ENCODE results near the gene CRK.
"Not testable (repeated sequence)": the region's sequence is repeated elsewhere in the genome, so short reads cannot be mapped to it uniquely, and the experiment has no call there.

CRK gene

GRCh38 chr17:1421470-1421869 lies 34.6 kb downstream of the CRK start:
- no peaks in the 10 kb centered on the region for H3K4me1 ChIP-seq (ENCODE audit: control insufficient read depth, insufficient read depth, low read length)

DNA sequence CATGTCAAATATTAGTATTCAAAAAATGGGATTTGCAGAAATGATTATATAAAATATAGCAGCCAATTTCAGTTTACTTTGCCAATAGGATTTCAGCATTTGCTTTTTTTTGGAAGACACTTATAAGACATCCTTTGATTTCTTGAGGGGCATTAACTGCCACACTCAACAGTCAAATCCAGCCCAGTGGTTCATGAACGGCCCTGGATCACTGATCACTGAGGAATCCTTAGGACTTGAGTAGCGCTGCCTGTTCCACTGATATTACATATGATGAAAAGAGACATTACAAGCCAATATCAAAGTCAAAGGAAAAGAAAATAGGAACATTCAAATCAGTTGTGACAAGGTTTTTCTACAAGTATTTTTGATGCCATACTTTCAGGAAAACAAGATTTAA lies 35.1 kb downstream of the CRK start:
- no peak overlapping the region for H3K4me3 ChIP-seq (ENCODE audit: low read length in 2 of 2)
- H3K4me1 ChIP-seq (ENCODE audit: control insufficient read depth, insufficient read depth, low read length), result no peaks in the 10 kb centered on the region
- H3K27ac ChIP-seq (ENCODE audit: low read length), result no peak overlapping the region
- H3K27me3 ChIP-seq (ENCODE audit: control insufficient read depth in 1 of 2, insufficient read depth in 2 of 2, low read length in 2 of 2), result no peaks in the 10 kb centered on the region
- H3K9me3 ChIP-seq (ENCODE audit: control insufficient read depth in 2 of 2, low read length in 2 of 2), result no peaks in the 10 kb centered on the region
- no peak overlapping the region for H3K9ac ChIP-seq (ENCODE audit: low read length in 2 of 2)
- peaks cover 17 to 24% of the 10 kb centered on the region in 2 donors for H3K36me3 ChIP-seq (ENCODE audit: control insufficient read depth in 2 of 2, insufficient read depth in 2 of 2, low read length in 2 of 2)

More at GRCh38 chr17:1421470-1421869, 34.6 kb downstream of the CRK start:
- H3K36me3 ChIP-seq (ENCODE audit: control insufficient read depth in 2 of 2, insufficient read depth in 2 of 2, low read length in 2 of 2), result peaks cover 17 to 25% of the 10 kb centered on the region in 2 donors
- H3K27me3 ChIP-seq (ENCODE audit: control insufficient read depth in 1 of 2, insufficient read depth in 2 of 2, low read length in 2 of 2), result no peaks in the 10 kb centered on the region
- H3K9ac ChIP-seq (ENCODE audit: low read length in 2 of 2), result no peak overlapping the region
- H3K27ac ChIP-seq (ENCODE audit: low read length), result no peak overlapping the region
- H3K4me3 ChIP-seq (ENCODE audit: low read length in 2 of 2), result no peak overlapping the region
- no peaks in the 10 kb centered on the region for H3K9me3 ChIP-seq (ENCODE audit: control insufficient read depth in 2 of 2, low read length in 2 of 2)

DNA sequence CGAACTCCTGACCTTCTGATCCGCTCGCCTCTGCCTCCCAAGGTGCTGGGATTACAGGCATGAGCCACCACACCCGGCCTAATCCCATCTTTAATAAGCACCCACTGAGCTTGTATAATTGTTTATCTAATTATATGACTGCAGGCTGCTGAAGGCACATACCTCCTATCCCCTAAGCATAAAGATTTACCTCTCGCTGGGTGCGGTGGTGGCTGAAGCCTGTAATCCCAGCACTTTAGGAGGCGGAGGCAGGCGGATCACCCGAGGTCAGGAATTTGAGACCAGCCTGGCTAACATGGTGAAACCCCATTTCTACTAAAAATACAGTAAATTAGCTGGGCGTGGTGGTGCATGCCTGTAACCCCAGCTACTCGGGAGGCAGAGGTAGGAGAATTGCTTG lies 35.9 kb downstream of the CRK start:
- H3K27me3 ChIP-seq (ENCODE audit: control insufficient read depth in 1 of 2, insufficient read depth in 2 of 2, low read length in 2 of 2), result no peaks in the 10 kb centered on the region
- no peaks in the 10 kb centered on the region for H3K4me1 ChIP-seq (ENCODE audit: control insufficient read depth, insufficient read depth, low read length)
- H3K9ac ChIP-seq (ENCODE audit: low read length in 2 of 2), result no peak overlapping the region
- no peak overlapping the region for H3K4me3 ChIP-seq (ENCODE audit: low read length in 2 of 2)
- no peak overlapping the region for H3K27ac ChIP-seq (ENCODE audit: low read length)
- no peaks in the 10 kb centered on the region for H3K9me3 ChIP-seq (ENCODE audit: control insufficient read depth in 2 of 2, low read length in 2 of 2)
- H3K36me3 ChIP-seq (ENCODE audit: control insufficient read depth in 2 of 2, insufficient read depth in 2 of 2, low read length in 2 of 2), result peaks cover 13 to 19% of the 10 kb centered on the region in 2 donors

DNA sequence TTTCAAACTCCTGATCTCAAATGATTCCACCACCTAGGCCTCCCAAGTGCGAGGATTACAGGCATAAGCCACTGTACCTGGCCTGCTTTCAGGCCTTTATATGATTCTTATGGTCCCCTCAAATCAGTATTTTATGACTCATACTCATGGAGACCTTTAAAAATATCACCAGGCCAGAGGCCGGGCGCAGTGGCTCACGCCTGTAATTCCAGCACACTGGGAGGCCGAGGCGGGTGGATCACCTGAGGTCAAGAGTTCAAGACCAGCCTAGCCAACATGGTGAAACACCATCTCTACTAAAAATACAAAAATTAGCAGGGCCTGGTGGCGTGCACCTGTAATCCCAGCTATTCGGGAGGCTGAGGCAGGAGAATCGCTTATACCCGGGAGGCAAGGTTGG lies 37.6 kb downstream of the CRK start:
- not testable (repeated sequence) for H3K4me3 ChIP-seq (ENCODE audit: low read length in 2 of 2); H3K9me3 ChIP-seq (ENCODE audit: control insufficient read depth in 2 of 2, low read length in 2 of 2); H3K27me3 ChIP-seq (ENCODE audit: control insufficient read depth in 1 of 2, insufficient read depth in 2 of 2, low read length in 2 of 2); H3K9ac ChIP-seq (ENCODE audit: low read length in 2 of 2); H3K4me1 ChIP-seq (ENCODE audit: control insufficient read depth, insufficient read depth, low read length); H3K27ac ChIP-seq (ENCODE audit: low read length)
- peaks cover 12 to 13% of the 10 kb centered on the region in 2 donors for H3K36me3 ChIP-seq (ENCODE audit: control insufficient read depth in 2 of 2, insufficient read depth in 2 of 2, low read length in 2 of 2)

DNA sequence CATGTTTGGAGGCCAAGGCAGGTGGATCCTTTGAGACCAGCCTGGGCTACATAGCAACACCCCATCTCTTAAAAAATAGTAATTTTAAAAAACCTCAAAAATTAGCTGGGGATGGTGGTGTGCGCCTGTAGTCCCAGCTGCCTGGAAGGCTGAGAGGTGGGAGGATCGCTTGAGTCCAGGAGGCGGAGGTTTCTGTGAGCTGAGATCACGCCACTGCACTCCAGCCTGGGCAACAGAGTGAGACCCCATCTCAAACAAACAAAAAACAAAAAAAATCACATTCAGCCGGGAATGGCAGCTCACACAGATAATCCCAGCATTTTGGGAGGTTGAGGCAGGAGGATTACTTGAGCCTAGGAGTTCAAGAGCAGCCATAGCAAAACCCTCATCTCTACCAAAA lies 39.6 kb downstream of the CRK start:
- Histone ChIP-seq H3K9me3 (ENCODE audit: control insufficient read depth in 2 of 2, low read length in 2 of 2) (no peaks in the 10 kb centered on the region), H3K9ac (ENCODE audit: low read length in 2 of 2) (no peak overlapping the region), H3K36me3 (ENCODE audit: control insufficient read depth in 2 of 2, insufficient read depth in 2 of 2, low read length in 2 of 2) (peaks cover 0 to 3% of the 10 kb centered on the region in 2 donors), H3K27me3 (ENCODE audit: control insufficient read depth in 1 of 2, insufficient read depth in 2 of 2, low read length in 2 of 2) (no peaks in the 10 kb centered on the region), H3K4me3 (ENCODE audit: low read length in 2 of 2) (no peak overlapping the region), H3K27ac (ENCODE audit: low read length) (no peak overlapping the region), H3K4me1 (ENCODE audit: control insufficient read depth, insufficient read depth, low read length) (peaks cover 8% of the 10 kb centered on the region)

DNA sequence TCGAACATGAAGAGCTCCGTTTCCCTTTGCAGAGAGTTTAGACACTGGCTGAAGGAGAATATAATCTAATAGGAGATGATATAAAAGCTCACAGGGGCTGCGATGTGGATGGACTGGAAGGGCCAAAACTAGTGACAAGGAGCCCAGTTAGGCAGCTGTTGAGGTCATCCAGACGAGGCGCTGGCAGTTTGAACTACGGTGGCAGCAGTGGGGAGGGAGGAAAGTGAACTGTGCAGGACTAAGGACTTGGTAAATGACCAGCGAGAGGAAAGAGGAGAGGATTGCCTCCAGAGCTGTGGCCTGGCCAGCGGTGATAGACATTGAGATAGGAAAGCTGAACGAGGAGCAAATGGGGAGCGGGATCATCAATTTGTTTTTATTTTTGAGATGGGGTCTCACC lies 41.4 kb downstream of the CRK start:
- no peaks in the 10 kb centered on the region for H3K9me3 ChIP-seq (ENCODE audit: control insufficient read depth in 2 of 2, low read length in 2 of 2)
- no peaks in the 10 kb centered on the region for H3K36me3 ChIP-seq (ENCODE audit: control insufficient read depth in 2 of 2, insufficient read depth in 2 of 2, low read length in 2 of 2)
- H3K27me3 ChIP-seq (ENCODE audit: control insufficient read depth in 1 of 2, insufficient read depth in 2 of 2, low read length in 2 of 2), result no peaks in the 10 kb centered on the region
- no peak overlapping the region for H3K27ac ChIP-seq (ENCODE audit: low read length)
- H3K4me3 ChIP-seq (ENCODE audit: low read length in 2 of 2), result no peak overlapping the region
- peaks cover 8% of the 10 kb centered on the region for H3K4me1 ChIP-seq (ENCODE audit: control insufficient read depth, insufficient read depth, low read length)
- no peak overlapping the region for H3K9ac ChIP-seq (ENCODE audit: low read length in 2 of 2)

DNA sequence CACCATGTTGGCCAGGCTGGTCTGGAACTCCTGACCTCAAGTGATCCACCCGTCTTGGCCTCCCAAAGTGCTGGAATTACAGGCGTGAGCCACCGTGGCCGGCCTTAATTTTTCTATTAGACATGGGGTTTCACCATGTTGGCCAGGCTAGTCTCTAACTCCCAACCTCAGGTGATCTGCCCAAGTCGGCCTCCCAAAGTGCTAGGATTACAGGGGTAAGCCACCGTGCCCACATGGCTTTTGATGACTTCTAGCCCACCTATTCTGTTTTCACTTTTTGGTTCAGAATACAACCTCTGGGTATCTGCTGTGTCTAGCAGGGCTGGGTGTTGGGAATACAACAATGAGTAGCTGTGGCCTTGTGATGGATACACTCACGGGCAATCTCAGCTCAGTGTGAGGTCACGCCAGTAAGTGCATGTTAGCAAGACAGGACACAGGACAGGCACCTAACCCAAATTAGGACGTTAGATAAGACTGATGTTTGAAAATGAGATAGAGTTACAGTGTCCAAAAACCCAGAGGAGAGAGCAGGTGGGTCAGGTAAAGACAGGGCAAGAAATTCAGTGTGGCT lies 41.9 kb downstream of the CRK start:
- Histone ChIP-seq H3K27ac (ENCODE audit: low read length) (no peak overlapping the region), H3K9ac (ENCODE audit: low read length in 2 of 2) (no peak overlapping the region), H3K36me3 (ENCODE audit: control insufficient read depth in 2 of 2, insufficient read depth in 2 of 2, low read length in 2 of 2) (no peaks in the 10 kb centered on the region), H3K27me3 (ENCODE audit: control insufficient read depth in 1 of 2, insufficient read depth in 2 of 2, low read length in 2 of 2) (no peaks in the 10 kb centered on the region), H3K9me3 (ENCODE audit: control insufficient read depth in 2 of 2, low read length in 2 of 2) (no peaks in the 10 kb centered on the region), H3K4me3 (ENCODE audit: low read length in 2 of 2) (no peak overlapping the region), H3K4me1 (ENCODE audit: control insufficient read depth, insufficient read depth, low read length) (peaks cover 8% of the 10 kb centered on the region)

DNA sequence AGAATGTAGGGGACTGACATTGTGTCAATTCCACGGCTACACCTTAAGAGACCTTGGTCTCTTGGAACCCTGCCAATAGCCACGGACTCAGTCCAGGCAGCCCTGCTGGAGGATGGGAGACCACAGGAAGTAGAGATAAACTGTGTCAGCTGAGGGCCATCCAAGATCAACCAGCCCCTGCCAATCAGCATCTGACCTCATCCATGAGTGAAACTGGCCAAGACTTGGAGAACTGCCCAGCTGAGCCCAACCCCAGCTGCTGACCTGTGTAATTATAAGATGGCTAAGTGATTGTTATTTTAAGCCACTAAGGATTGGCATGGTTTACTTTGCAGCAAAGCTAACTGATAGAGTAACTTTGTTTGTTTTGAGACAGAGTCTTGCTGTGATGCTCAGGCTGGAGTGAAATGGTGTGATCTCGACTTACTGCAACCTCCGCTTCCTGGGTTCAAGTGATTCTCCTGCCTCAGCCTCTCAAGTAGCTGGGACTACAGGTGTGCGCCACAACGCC lies 42.7 kb downstream of the CRK start:
- Histone ChIP-seq H3K27ac (ENCODE audit: low read length) (no peak overlapping the region), H3K9ac (ENCODE audit: low read length in 2 of 2) (no peak overlapping the region), H3K9me3 (ENCODE audit: control insufficient read depth in 2 of 2, low read length in 2 of 2) (no peaks in the 10 kb centered on the region), H3K4me1 (ENCODE audit: control insufficient read depth, insufficient read depth, low read length) (peaks cover 8% of the 10 kb centered on the region), H3K27me3 (ENCODE audit: control insufficient read depth in 1 of 2, insufficient read depth in 2 of 2, low read length in 2 of 2) (no peaks in the 10 kb centered on the region), H3K4me3 (ENCODE audit: low read length in 2 of 2) (no peak overlapping the region), H3K36me3 (ENCODE audit: control insufficient read depth in 2 of 2, insufficient read depth in 2 of 2, low read length in 2 of 2) (no peaks in the 10 kb centered on the region)

DNA sequence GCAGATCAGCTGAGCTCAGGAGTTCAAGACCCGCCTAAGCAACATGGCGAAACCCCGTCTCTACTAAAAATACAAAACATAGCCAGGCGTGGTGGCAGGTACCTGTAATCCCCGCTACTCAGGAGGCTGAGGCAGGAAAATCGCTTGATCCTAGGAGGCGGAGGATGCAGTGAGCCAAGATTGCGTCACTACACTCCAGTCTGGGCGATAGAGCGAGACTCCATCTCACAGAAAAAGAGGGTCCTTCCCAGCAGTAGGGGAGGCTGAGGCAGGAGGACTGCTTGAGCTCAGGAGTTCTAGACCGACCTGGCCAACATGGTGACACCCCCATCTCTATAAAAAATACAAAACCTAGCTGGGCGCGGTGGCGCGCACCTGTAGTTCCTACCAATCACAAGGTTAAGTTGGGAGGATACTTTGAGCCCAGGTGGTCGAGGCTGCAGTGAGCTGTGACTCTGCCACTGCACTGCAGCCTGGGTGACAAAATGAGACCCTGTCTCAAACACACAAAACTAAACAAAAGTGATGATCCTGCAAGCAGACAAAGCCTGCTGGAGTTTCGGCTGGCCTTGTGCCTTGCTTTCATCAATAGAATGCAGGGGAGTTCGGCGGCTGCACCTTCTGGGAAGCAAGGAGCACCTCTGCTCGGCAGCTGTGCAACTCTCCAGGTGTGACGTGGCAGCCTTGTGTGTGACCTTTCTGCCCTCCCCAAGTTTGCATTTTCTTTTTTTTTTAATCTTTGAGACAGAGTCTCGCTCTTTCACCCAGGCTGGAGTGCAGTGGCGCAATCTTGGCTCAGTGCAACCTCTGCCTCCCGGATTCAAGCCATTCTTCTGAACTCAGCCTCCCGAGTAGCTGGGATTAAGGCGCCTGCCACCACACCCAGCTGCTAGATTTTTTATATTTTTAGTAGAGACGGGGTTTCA lies 43.6 kb downstream of the CRK start:
- Histone ChIP-seq H3K9ac (ENCODE audit: low read length in 2 of 2) (no peak overlapping the region), H3K4me3 (ENCODE audit: low read length in 2 of 2) (no peak overlapping the region), H3K4me1 (ENCODE audit: control insufficient read depth, insufficient read depth, low read length) (peaks cover 8% of the 10 kb centered on the region), H3K27me3 (ENCODE audit: control insufficient read depth in 1 of 2, insufficient read depth in 2 of 2, low read length in 2 of 2) (no peaks in the 10 kb centered on the region), H3K9me3 (ENCODE audit: control insufficient read depth in 2 of 2, low read length in 2 of 2) (no peaks in the 10 kb centered on the region), H3K36me3 (ENCODE audit: control insufficient read depth in 2 of 2, insufficient read depth in 2 of 2, low read length in 2 of 2) (no peaks in the 10 kb centered on the region), H3K27ac (ENCODE audit: low read length) (no peak overlapping the region)

DNA sequence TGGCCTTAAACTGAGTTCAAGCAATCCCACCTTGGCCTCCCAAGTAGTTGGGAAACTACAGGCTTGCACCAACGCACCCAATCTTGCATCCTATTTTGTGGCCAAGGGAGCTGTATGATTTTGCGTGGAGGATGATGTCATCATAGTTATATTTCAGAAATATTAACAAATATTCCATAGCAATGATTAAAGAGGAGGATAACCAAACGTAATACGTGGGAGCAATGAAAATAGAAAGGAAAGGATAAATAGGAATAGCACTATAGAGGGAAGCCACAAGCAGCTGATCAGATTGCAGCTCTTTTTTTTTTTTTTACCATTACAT lies 53.8 kb downstream of the CRK start:
- Histone ChIP-seq H3K27me3 (ENCODE audit: control insufficient read depth in 1 of 2, insufficient read depth in 2 of 2, low read length in 2 of 2) (no peaks in the 10 kb centered on the region), H3K4me3 (ENCODE audit: low read length in 2 of 2) (no peak overlapping the region), H3K9me3 (ENCODE audit: control insufficient read depth in 2 of 2, low read length in 2 of 2) (no peaks in the 10 kb centered on the region), H3K27ac (ENCODE audit: low read length) (no peak overlapping the region), H3K9ac (ENCODE audit: low read length in 2 of 2) (no peak overlapping the region), H3K4me1 (ENCODE audit: control insufficient read depth, insufficient read depth, low read length) (peaks cover 13% of the 10 kb centered on the region), H3K36me3 (ENCODE audit: control insufficient read depth in 2 of 2, insufficient read depth in 2 of 2, low read length in 2 of 2) (no peaks in the 10 kb centered on the region)
